ENCODE results near the gene NANOG.

The NANOG gene

DNA sequence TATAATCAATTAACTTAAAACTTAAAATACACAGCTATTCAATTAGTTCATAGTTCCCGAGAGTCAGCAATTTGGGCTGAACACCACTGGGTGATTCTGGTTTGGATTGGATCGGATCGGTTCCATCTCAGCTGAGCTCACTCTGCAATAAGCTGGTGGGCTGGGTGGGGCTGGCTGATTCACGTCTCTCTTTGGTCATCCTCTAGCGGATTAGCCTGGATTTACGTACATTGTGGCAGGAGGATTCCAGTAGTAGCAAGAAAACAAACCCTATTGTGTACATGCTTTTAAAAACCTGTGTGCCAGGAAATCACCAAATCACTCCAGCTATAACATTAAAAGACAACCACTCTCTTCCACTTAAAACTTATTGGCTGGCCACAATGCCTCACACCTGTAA lies 38.9 kb upstream of the NANOG start:
- no peak for TF ChIP-seq TAF1 (IDR thresholded peaks at IDR 0.05; ENCODE audit: low read depth)
- no peak for TF ChIP-seq TEAD4 (IDR thresholded peaks at IDR 0.05)
- TF ChIP-seq, protein P1, sequence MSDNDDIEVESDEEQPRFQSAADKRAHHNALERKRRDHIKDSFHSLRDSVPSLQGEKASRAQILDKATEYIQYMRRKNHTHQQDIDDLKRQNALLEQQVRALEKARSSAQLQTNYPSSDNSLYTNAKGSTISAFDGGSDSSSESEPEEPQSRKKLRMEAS (IDR thresholded peaks at IDR 0.05): no peak
- TF ChIP-seq NFIC (IDR thresholded peaks at IDR 0.05): no peak
- no peak for TF ChIP-seq TCF12 (IDR thresholded peaks at IDR 0.05; ENCODE audit: low read depth)
- TF ChIP-seq YY1 (IDR thresholded peaks at IDR 0.05; ENCODE audit: low read depth): no peak
- no peak for TF ChIP-seq EGR1 (IDR thresholded peaks at IDR 0.05)
- TF ChIP-seq REST (IDR thresholded peaks at IDR 0.05; ENCODE audit: low read depth): no peak
- TF ChIP-seq, protein P2, sequence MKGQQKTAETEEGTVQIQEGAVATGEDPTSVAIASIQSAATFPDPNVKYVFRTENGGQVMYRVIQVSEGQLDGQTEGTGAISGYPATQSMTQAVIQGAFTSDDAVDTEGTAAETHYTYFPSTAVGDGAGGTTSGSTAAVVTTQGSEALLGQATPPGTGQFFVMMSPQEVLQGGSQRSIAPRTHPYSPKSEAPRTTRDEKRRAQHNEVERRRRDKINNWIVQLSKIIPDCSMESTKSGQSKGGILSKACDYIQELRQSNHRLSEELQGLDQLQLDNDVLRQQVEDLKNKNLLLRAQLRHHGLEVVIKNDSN (IDR thresholded peaks at IDR 0.05): no peak
- TF ChIP-seq FOXM1 (IDR thresholded peaks at IDR 0.05; ENCODE audit: borderline replicate concordance, low read depth): no peak
- no peak for TF ChIP-seq RAD21 (IDR thresholded peaks at IDR 0.05; ENCODE audit: low read depth)
- TF ChIP-seq EP300 (IDR thresholded peaks at IDR 0.05; ENCODE audit: borderline replicate concordance): no peak

DNA sequence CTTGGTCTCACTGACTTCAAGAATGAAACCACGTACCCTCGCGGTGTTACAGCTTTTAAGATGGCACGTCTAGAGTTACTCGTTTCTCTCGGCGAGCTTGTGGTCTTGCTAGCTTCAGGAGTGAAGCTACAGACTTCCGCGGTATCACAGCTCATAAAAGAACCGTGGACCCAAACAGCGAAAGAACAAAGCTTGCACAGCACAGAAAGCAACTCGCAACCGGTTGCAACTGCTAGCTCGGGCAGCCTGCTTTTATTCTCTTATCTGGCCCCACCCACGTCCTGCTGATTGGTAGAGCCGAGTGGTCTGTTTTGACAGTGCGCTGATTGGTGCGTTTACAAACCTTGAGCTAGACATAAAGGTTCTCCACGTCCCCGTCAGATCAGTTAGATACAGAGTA lies 37.8 kb upstream of the NANOG start:
- TF ChIP-seq YY1 (IDR thresholded peaks at IDR 0.05; ENCODE audit: low read depth) (no peak), CREB1 (IDR thresholded peaks at IDR 0.05; ENCODE audit: low read depth) (no peak), NFIC (IDR thresholded peaks at IDR 0.05) (no peak), TEAD4 (IDR thresholded peaks at IDR 0.05) (no peak), EP300 (IDR thresholded peaks at IDR 0.05; ENCODE audit: borderline replicate concordance) (no peak), FOXM1 (IDR thresholded peaks at IDR 0.05; ENCODE audit: borderline replicate concordance, low read depth) (no peak), EGR1 (IDR thresholded peaks at IDR 0.05) (no peak), CEBPB (IDR thresholded peaks at IDR 0.05) (no peak), REST (IDR thresholded peaks at IDR 0.05; ENCODE audit: low read depth) (no peak), RAD21 (IDR thresholded peaks at IDR 0.05; ENCODE audit: low read depth) (no peak), TCF12 (IDR thresholded peaks at IDR 0.05; ENCODE audit: low read depth) (no peak)
- TF ChIP-seq, protein P2 (IDR thresholded peaks at IDR 0.05): no peak

DNA sequence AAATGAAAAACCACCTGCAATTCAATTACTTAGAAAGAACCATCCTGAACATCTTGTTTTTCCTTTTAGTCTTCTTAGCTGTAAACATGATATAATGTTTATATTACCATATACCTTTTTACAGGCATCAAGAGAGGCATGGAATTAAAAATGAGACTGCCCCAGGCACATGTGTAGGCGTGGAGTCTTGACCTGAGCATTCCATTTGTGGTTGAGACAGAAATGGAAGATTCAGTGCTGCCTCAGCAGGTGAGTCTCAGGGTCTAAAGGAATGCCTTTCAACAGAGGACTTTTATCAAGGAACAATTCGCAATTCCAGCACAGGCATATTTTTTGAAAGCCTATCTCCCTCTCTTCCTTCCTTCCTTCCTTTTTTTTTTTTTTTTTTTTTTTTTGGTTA lies 32.2 kb upstream of the NANOG start:
- TF ChIP-seq, protein P2 (IDR thresholded peaks at IDR 0.05): no peak
- TF ChIP-seq, protein P1 (IDR thresholded peaks at IDR 0.05): no peak
- TF ChIP-seq CREB1 (IDR thresholded peaks at IDR 0.05; ENCODE audit: low read depth) (no peak), FOXM1 (IDR thresholded peaks at IDR 0.05; ENCODE audit: borderline replicate concordance, low read depth) (no peak), TAF1 (IDR thresholded peaks at IDR 0.05; ENCODE audit: low read depth) (no peak), RAD21 (IDR thresholded peaks at IDR 0.05; ENCODE audit: low read depth) (no peak), TEAD4 (IDR thresholded peaks at IDR 0.05) (no peak), EP300 (IDR thresholded peaks at IDR 0.05; ENCODE audit: borderline replicate concordance) (no peak), NFIC (IDR thresholded peaks at IDR 0.05) (no peak), TCF12 (IDR thresholded peaks at IDR 0.05; ENCODE audit: low read depth) (no peak), CEBPB (IDR thresholded peaks at IDR 0.05) (no peak), REST (IDR thresholded peaks at IDR 0.05; ENCODE audit: low read depth) (no peak)

GRCh38 chr12:7758766-7759140 lies 30.4 kb upstream of the NANOG start:
- no peak for TF ChIP-seq EP300 (IDR thresholded peaks at IDR 0.05; ENCODE audit: borderline replicate concordance)

DNA sequence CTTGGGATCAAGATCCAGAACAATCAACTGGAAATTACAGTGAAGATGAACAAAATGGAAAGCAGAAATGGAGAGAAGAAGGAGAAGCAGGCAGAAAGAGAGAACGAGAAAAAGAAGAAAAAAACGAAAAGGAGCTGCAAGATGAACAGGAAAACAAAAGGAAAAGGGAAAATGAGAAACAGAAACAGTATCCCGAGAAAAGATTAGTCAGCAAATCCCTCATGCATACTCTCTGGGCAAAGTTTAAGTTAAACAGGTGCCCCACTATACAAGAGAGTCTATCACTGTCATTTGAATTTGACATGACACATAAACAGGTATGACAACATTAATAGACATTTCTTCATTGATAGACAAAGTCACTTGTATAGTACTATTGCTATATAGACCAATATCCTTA lies 19.2 kb upstream of the NANOG start:
- TF ChIP-seq, protein P2 (IDR thresholded peaks at IDR 0.05): no peak
- TF ChIP-seq CEBPB (IDR thresholded peaks at IDR 0.05) (no peak), YY1 (IDR thresholded peaks at IDR 0.05; ENCODE audit: low read depth) (no peak), REST (IDR thresholded peaks at IDR 0.05; ENCODE audit: low read depth) (no peak), EP300 (IDR thresholded peaks at IDR 0.05; ENCODE audit: borderline replicate concordance) (no peak), RAD21 (IDR thresholded peaks at IDR 0.05; ENCODE audit: low read depth) (no peak)

All from Ishikawa (cell line).